Thoracic aorta (tissue), 2 donors: ENCODE measurements around the gene PAH. TPM values are rescaled to one million over a fixed set of nuclear protein-coding genes. Genes with fewer than 3 reads are reported as not detected.

Experiments
- ATAC-seq: fragments of 150-250 bp; one replicate; pipeline ENCODE4 v1.8.0; 2017; ENCODE audit warnings: low read depth; ENCODE audit not compliant: insufficient number of reproducible peaks, low FRiP score
- DNase-seq: peaks from one replicate; pipeline ENCODE4 v3.0.0-alpha.2; 2020; ENCODE audit warnings: low spot score
- H3K27ac ChIP-seq, 2 donors: fragments of 200-600 bp; sonication (generic); 1 replicate in 1 of 2; 2 replicates in 1 of 2; pipeline ENCODE4 v1.5.1; 2016; ENCODE audit warnings: mild to moderate bottlenecking in 2 of 2, moderate library complexity in 2 of 2
- H3K27me3 ChIP-seq: fragments of 200-600 bp; sonication (generic); replicated peaks from 2 replicates; pipeline ENCODE4 v1.6.0; 2016; ENCODE audit warnings: mild to moderate bottlenecking; ENCODE audit not compliant: insufficient read depth
- H3K36me3 ChIP-seq: fragments of 200-600 bp; sonication (generic); one replicate; pipeline ENCODE4 v1.5.1; 2016
- H3K4me1 ChIP-seq, 2 donors: fragments of 200-600 bp; sonication (generic); 1 replicate in 1 of 2; 2 replicates in 1 of 2; pipeline versions ENCODE4 v1.5.1 to v1.6.0; 2016; ENCODE audit warnings: low read depth in 2 of 2, mild to moderate bottlenecking in 1 of 2; ENCODE audit not compliant: control insufficient read depth in 1 of 2
- H3K4me3 ChIP-seq: fragments of 200-600 bp; sonication (generic); 2 replicates; pipeline ENCODE4 v1.5.1; 2016; ENCODE audit warnings: mild to moderate bottlenecking
- H3K9me3 ChIP-seq: fragments of 200-600 bp; sonication (generic); 2 replicates; pipeline ENCODE4 v1.5.1; 2016
- total RNA-seq, 2 donors: library from RNA; depleted of rRNA; stranded (reverse); fragments of >200 nt; gene quantifications; one replicate each; pipeline versions ENCODE4 v1.1.0 to v1.2.3, GENCODE V29; 2016
- TF ChIP-seq, protein P1 (sequence below): fragments of 200-600 bp; sonication (generic); IDR thresholded peaks from one replicate; pipeline ENCODE4 v1.5.1; 2019; ENCODE audit warnings: antibody characterized with exemption

Gene PAH
- total RNA-seq, 2 donors from 2014 or later = not detected

DNA sequence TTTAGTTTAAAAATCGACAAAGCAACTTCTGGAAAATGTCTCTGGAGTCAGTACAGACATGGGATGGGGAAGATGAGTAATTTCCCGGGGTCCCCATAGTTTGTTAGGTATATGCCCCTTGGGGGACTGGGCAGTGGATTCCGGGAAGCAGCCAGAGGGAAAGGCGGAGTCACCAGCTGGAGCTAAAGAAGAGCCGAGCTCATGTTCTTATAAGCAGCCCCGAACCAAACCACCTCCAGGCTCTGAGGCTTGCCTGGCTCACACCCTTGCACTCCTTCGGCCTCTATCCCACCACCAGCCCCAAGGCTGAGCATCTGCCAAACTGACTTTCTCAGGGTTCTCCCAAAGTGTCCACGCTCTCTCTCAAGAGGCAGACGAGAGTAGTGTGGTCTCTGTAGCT lies 117.8 kb downstream of the PAH start:
- TF ChIP-seq, protein P1, sequence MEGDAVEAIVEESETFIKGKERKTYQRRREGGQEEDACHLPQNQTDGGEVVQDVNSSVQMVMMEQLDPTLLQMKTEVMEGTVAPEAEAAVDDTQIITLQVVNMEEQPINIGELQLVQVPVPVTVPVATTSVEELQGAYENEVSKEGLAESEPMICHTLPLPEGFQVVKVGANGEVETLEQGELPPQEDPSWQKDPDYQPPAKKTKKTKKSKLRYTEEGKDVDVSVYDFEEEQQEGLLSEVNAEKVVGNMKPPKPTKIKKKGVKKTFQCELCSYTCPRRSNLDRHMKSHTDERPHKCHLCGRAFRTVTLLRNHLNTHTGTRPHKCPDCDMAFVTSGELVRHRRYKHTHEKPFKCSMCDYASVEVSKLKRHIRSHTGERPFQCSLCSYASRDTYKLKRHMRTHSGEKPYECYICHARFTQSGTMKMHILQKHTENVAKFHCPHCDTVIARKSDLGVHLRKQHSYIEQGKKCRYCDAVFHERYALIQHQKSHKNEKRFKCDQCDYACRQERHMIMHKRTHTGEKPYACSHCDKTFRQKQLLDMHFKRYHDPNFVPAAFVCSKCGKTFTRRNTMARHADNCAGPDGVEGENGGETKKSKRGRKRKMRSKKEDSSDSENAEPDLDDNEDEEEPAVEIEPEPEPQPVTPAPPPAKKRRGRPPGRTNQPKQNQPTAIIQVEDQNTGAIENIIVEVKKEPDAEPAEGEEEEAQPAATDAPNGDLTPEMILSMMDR = no peak
- Histone ChIP-seq H3K4me3 (no peak overlapping the region), H3K27me3 (no peaks in the 10 kb centered on the region), H3K4me1 (no peaks in the 10 kb centered on the region), H3K9me3 (no peaks in the 10 kb centered on the region), H3K36me3 (no peaks in the 10 kb centered on the region), H3K27ac (no peak overlapping the region)
- DNase-seq (no peak), ATAC-seq (no peak)

DNA sequence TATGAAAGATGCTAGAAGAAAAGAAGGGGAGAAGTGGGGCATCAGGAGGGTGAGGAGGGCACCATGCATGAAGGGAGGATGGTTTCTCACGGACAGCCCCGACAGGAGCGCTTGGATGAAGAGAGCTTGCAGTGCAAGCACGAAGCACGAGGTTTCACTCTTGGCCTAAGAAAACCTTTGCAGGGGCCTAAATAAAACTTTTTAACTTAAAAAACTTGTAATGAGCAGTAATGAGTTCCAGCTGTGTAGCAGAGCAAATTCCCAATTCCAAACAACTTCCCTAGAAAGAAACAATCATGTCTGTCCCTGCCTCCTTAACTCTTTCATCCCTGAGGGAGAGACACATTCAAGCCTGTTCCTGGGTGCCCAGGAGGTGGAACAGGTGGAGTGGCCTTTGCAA lies 119.5 kb downstream of the PAH start:
- Histone ChIP-seq H3K27me3 (no peaks in the 10 kb centered on the region), H3K27ac (no peak overlapping the region), H3K4me3 (no peak overlapping the region), H3K36me3 (no peaks in the 10 kb centered on the region), H3K9me3 (no peaks in the 10 kb centered on the region), H3K4me1 (no peaks in the 10 kb centered on the region)
- DNase-seq (no peak), ATAC-seq (no peak)
- TF ChIP-seq, protein P1 = no peak

DNA sequence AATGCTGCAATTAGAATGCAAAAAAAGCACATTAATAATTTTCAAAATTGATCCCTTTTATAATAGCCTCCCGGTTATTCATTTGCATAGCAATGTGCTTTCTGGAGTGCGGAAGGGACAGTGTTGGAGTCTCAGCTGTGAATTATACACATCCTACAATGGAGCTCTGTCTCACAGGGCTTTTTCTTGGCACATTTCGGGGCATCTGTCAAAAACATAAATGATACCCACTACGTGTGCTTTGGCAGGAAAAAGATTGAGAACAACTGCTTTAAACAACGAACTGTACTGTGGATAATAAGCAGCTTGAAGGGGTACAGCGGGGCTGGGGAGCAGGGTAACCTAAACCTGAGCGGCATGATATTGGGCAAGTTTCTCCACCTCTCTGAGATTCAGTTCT lies 123.1 kb downstream of the PAH start:
- Histone ChIP-seq H3K36me3 (no peaks in the 10 kb centered on the region), H3K27ac (no peak overlapping the region), H3K4me3 (no peak overlapping the region), H3K27me3 (no peaks in the 10 kb centered on the region), H3K4me1 (no peaks in the 10 kb centered on the region), H3K9me3 (no peaks in the 10 kb centered on the region)
- no peak for DNase-seq
- no peak for ATAC-seq
- TF ChIP-seq, protein P1 = no peak

Other genes starting within 250 kb of the PAH start
- not detected for gene ASCL1, start 40.4 kb upstream of the PAH start, total RNA-seq